ENCODE measurements around the gene MDP1. TPM values are rescaled to one million over a fixed set of nuclear protein-coding genes. Genes with fewer than 3 reads are reported as not detected.

The MDP1 gene
- total RNA-seq, 1 experiment from 2014 or later = 8.9 TPM

DNA sequence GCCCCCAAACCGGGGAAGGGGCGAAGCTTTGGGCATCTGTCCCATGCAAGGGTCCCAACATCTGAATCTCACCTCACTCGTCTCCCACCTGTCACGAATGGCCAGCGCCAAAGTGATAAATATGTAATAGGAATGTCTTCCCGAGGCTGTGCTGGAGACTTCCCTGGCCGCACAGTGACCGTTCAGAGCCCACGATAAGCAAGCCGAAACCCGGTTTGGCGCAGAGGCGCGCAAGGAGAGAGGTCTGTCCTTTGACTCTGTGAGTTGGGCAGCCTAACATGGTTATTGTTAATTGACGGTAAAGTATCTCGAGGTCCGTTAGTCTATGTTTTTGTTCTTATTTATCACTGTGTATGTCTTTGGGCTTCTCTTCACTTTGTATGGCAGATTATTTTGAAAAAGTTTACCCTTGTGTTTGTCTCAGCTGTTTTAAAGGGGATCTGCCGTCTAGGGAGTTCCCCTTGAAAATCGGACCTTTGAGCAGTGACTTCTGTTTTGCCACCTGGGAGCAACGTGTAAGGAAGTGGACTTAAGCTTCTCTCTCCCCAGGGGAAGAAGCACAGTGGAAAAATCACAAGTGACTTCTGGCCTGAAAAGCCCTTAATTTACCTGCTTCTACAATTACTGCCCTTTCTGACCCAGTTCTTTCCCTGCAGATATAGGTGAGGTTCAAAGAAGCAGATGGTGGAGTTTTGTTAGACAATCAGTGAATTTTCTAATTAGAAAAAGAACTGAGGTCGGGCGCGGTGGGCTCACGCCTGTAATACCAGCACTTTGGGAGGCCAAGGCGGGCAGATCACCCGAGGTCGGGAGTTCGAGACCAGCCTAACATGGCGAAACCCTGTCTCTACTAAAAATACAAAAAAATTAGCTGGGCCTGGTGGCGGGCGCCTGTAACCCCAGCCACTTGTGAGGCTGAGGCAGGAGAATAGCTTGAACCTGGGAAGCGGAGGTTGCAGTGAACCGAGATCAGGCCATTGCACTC, 19.5 kb downstream of the MDP1 start:
- ATAC-seq = peak; percentile 51
- Histone ChIP-seq H3K27ac (ENCODE audit: low read length) (peak overlapping the region; percentile 92), H3K9me3 (ENCODE audit: control insufficient read depth, insufficient read depth, low read depth, low read length) (no peaks in the 10 kb centered on the region), H3K36me3 (ENCODE audit: control insufficient read depth, insufficient read depth, low read length) (peaks cover 4% of the 10 kb centered on the region), H3K27me3 (ENCODE audit: control insufficient read depth, insufficient read depth, low read length) (no peaks in the 10 kb centered on the region), H3K4me3 (ENCODE audit: low read depth in 2 of 2, low read length in 2 of 2) (peak overlapping the region; percentile 68 to 73), H3K4me1 (ENCODE audit: control insufficient read depth, insufficient read depth, low read length) (peaks cover 2% of the 10 kb centered on the region)
- POLR2A ChIA-PET = no interaction called here
- BruUV-seq (replicated peaks) = TSS peak; percentile 91
- CTCF ChIA-PET = no interaction called here
- in situ Hi-C loops (cut with HindIII; ENCODE audit: low pct_unique_long_range_greater_than_20kb, low sequenced_read_pairs) (no loop called here), intact Hi-C loops (cut with micrococcal nuclease; ENCODE audit: unreplicated experiment) (no loop called here)
- DNase-seq (ENCODE audit: low read depth, low spot score) = no peak
- no peak for TF ChIP-seq TCF7L2 (IDR thresholded peaks at IDR 0.05; ENCODE audit: low read depth, low read length)
- no peak for TF ChIP-seq POLR2AphosphoS5 (IDR thresholded peaks at IDR 0.05; ENCODE audit: low read depth, low read length)
- TF ChIP-seq, protein P1, sequence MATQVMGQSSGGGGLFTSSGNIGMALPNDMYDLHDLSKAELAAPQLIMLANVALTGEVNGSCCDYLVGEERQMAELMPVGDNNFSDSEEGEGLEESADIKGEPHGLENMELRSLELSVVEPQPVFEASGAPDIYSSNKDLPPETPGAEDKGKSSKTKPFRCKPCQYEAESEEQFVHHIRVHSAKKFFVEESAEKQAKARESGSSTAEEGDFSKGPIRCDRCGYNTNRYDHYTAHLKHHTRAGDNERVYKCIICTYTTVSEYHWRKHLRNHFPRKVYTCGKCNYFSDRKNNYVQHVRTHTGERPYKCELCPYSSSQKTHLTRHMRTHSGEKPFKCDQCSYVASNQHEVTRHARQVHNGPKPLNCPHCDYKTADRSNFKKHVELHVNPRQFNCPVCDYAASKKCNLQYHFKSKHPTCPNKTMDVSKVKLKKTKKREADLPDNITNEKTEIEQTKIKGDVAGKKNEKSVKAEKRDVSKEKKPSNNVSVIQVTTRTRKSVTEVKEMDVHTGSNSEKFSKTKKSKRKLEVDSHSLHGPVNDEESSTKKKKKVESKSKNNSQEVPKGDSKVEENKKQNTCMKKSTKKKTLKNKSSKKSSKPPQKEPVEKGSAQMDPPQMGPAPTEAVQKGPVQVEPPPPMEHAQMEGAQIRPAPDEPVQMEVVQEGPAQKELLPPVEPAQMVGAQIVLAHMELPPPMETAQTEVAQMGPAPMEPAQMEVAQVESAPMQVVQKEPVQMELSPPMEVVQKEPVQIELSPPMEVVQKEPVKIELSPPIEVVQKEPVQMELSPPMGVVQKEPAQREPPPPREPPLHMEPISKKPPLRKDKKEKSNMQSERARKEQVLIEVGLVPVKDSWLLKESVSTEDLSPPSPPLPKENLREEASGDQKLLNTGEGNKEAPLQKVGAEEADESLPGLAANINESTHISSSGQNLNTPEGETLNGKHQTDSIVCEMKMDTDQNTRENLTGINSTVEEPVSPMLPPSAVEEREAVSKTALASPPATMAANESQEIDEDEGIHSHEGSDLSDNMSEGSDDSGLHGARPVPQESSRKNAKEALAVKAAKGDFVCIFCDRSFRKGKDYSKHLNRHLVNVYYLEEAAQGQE (IDR thresholded peaks at IDR 0.05; ENCODE audit: insufficient read depth in 1 of 2, low read depth in 2 of 2, low read length in 1 of 2) = no peak

DNA sequence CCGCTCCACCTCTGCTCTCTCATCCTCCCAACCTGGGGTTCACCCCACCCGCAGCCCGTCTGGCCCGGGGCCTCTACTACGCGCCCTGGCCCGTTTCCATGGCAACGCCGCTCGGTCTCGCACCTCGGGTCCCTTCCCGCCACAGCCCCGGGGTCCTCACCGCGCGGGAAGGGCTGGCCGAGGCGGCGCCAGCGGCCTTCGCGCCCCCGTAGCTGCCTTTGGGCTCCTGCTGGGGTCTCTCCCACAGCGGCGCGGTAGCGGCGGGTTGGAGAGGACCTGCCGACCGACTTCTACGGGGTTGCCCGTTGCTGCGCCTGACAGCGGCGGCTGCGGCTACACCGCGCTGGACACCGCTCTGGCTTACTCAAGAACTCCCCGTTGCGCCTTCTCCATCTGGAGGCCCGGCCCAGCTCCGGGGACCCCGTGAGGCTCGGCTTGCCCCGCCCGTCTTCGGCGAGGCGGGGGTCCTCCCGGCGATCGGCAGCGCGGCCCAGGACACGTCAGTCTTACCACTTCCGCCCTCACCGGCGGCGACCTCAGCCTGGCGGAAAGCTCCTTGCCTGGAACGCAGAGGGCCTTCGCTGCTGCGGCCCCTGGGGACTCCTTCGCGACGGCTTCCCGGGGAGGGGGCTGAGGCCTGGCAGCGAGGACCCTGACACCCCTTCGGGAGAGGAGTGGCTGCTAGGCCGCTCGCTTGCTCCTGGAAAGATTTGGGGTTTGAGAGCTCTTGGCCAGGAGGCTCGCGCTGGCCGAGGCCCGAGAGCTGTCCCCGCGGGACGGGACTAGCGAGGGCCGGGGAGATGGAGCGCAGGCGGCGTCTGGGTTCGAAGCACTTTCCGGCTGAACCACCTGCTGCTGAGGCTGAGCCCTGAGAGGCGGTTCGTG, 20.4 kb downstream of the MDP1 start, which contains the start of gene TM9SF1:
TSS of gene TM9SF1 (minus strand) at position 256 of the 885 bp plus-strand sequence. CDS start 422 bp downstream, outside the sequence.
- Histone ChIP-seq H3K4me3 (ENCODE audit: low read depth in 2 of 2, low read length in 2 of 2) (peak within 1 kb of the TSS; percentile 68 to 73), H3K4me1 (ENCODE audit: control insufficient read depth, insufficient read depth, low read length) (peaks cover 2% of the 10 kb centered on the region), H3K27ac (ENCODE audit: low read length) (peak within 1 kb of the TSS; percentile 92), H3K36me3 (ENCODE audit: control insufficient read depth, insufficient read depth, low read length) (peaks cover 4% of the 10 kb centered on the region), H3K9me3 (ENCODE audit: control insufficient read depth, insufficient read depth, low read depth, low read length) (no peaks in the 10 kb centered on the region), H3K27me3 (ENCODE audit: control insufficient read depth, insufficient read depth, low read length) (no peaks in the 10 kb centered on the region)
- CTCF ChIA-PET = no interaction called here
- in situ Hi-C loops (cut with HindIII; ENCODE audit: low pct_unique_long_range_greater_than_20kb, low sequenced_read_pairs) (no loop called here), intact Hi-C loops (cut with micrococcal nuclease; ENCODE audit: unreplicated experiment) (no loop called here)
- POLR2A ChIA-PET = no interaction called here
- TF ChIP-seq, protein P2, sequence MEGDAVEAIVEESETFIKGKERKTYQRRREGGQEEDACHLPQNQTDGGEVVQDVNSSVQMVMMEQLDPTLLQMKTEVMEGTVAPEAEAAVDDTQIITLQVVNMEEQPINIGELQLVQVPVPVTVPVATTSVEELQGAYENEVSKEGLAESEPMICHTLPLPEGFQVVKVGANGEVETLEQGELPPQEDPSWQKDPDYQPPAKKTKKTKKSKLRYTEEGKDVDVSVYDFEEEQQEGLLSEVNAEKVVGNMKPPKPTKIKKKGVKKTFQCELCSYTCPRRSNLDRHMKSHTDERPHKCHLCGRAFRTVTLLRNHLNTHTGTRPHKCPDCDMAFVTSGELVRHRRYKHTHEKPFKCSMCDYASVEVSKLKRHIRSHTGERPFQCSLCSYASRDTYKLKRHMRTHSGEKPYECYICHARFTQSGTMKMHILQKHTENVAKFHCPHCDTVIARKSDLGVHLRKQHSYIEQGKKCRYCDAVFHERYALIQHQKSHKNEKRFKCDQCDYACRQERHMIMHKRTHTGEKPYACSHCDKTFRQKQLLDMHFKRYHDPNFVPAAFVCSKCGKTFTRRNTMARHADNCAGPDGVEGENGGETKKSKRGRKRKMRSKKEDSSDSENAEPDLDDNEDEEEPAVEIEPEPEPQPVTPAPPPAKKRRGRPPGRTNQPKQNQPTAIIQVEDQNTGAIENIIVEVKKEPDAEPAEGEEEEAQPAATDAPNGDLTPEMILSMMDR (IDR thresholded peaks at IDR 0.05) = no peak
- TF ChIP-seq POLR2AphosphoS5 (IDR thresholded peaks at IDR 0.05; ENCODE audit: low read depth, low read length) (peak; percentile 34; the same call in 1 of the 2 replicates), SIN3A (IDR thresholded peaks at IDR 0.05; ENCODE audit: borderline replicate concordance, insufficient read depth, low read depth, low read length) (no peak)
- no peak for DNase-seq (ENCODE audit: low read depth, low spot score)
- peak; percentile 95 for ATAC-seq
- no TSS peak for BruUV-seq (replicated peaks)

Measured in Panc1 (cell line).